ENCODE measurements around the gene USP20.
"Not testable (repeated sequence)": the region's sequence is repeated elsewhere in the genome, so short reads cannot be mapped to it uniquely, and the experiment has no call there.

Gene USP20

DNA sequence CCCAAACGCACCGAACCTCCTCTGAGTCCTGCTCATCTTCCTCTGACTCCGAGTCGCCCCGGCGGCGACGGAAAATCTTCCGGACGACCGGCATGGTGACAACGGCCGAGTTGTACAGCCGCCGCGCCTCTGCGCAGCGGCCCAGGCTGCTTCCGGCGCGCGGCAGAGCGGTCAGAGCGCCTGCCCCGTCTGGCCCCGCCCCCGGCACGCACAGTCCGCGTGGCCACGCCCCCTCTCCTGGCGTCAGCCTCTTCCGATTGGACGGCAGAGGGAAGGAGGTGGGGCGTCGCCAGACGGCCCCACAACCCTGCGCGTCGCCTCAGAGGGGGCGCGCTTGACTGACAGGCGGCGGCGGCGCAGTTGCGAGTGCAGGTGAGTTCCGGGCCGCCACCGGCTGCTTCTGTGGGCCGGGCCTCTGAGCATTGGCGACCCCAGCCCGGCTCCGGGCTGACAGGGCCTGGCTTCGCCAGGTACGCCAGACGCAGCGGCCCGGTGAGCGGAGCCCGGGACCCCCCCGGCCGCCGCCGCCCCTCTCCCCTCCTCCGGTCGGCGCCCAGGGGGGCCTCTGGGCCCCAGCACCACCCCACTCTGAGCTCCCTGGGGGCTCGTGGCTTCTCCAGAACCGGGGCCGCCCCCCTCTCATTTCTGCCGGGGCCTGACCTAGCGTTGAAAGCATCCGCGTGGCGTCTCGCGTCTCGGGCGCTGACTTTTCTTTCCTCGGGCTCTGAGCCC, at the start of gene USP20, which contains the start of gene C9orf78:
Gene USP20 (plus strand): TSS at position 331 of the 732 bp plus-strand sequence. CDS start 17,098 bp downstream, outside the sequence.
Gene C9orf78 (minus strand): TSS at position 148 of the 732 bp plus-strand sequence. CDS start 54 bp downstream, at position 94.
- peak; percentile 97 for DNase-seq (ENCODE audit: low read depth, low spot score)

DNA sequence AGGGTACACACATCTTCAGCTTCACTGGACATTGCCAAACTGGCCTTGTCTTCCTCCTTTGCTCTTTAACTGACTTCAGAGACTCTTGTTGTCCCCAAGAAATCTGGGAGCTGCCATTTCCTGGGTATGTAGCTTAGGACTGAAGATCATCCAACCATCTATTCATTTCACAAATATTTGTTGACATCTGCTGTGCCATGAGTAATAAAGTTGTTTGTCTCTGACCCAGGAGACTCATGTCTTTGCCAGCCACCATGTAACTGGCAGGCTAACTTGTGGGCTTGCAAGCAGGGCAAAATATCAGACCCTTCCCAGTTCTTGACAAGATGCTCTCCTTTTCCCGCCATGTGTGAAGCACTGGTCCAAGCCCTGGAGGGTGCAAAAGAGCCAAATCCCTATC, 49.4 kb upstream of the USP20 start:
- no peak for DNase-seq (ENCODE audit: low read depth, low spot score)

DNA sequence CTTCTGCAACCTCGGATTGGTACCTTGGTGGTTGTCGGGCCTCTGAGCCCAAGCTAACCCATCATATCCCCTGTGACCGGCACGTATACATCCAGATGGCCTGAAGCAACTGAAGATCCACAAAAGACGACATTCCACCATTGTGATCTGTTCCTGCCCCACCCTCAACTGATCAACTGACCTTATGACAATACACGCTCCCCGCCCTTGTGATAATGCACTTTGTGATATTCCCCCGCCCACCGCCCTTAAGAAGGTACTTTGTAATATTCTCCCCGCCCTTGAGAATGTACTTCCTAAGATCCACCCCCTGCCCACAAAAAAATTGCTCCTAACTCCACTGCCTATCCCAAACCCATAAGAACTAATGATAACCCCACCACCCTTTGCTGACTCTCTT, 48.8 kb upstream of the USP20 start:
- DNase-seq (ENCODE audit: low read depth, low spot score), result no peak

DNA sequence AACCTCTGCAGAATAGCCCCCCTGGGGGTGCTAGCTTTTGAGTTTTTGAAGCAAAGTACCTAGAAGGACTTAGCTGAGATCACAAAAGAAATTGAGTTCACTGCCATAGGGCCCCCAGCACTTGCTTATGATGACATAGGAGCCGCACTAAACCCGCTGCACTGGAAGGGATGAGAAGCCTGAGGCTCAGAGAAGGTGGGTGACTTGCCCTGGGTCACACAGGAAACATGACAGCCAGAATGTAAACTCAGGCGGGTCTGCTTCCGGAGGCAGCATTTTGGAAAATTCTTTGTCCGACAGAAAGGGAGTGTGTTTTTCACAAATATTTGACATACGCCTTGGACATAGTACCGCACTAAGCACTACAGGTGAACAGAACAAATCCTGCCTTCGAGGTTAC, 40.7 kb upstream of the USP20 start:
- DNase-seq (ENCODE audit: low read depth, low spot score), result no peak

- DNase-seq (ENCODE audit: low read depth, low spot score), result not testable (repeated sequence)
These were observed 39.2 kb upstream of the USP20 start for GRCh38 chr9:129796029-129796428.

DNA sequence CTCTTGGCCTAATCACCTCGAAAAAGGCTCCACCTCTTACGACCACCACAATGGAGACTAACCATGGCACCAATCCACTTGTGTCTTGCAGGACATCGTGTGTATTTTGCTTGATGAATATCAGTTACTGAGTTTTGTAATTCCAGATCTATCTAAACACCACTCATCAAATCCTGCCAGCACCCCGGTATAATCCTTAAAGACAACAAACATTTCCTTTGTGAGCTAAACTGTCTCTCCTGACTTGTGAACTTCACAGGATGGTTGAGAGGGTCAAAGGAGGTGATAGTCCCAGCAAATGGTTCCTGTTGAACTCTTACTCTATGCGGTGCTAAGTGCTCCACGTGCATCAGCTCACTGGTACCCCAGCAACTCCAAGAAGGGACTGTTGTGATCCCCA, 36.3 kb upstream of the USP20 start:
- DNase-seq (ENCODE audit: low read depth, low spot score), result no peak

- peak; percentile 17 for DNase-seq (ENCODE audit: low read depth, low spot score)
These were observed 33.8 kb upstream of the USP20 start for GRCh38 chr9:129801504-129801903.

GRCh38 chr9:129802833-129803675, 32.2 kb upstream of the USP20 start, which contains the start of gene TOR1B:
Gene TOR1B, plus strand, starts transcription at chr9:129803184. Its CDS starts 29 bp downstream, at chr9:129803213.
- peak; percentile 97 for DNase-seq (ENCODE audit: low read depth, low spot score)

DNA sequence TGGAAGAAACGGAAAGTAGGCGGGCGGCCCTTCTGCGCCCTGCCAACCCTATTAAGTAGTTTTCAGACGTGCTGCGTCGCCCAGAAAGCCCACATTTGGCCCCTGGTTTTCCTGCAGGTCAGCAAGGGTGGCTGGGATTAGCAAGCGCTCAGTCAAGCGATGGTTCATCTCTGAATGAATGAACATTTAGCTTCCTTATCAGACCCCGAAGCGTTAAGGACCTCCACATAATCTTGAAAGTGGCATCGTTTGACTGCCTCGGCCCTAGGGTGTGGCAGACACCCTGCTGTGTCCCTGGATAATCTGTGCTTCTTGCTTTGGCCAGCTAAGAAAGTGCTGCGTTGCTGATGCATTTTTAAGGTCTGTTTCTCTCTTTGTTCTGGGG, 31.6 kb upstream of the USP20 start:
- DNase-seq (ENCODE audit: low read depth, low spot score), result peak; percentile 35

GRCh38 chr9:129806061-129806460, 29.2 kb upstream of the USP20 start:
- no peak for DNase-seq (ENCODE audit: low read depth, low spot score)

GRCh38 chr9:129809346-129809745, 25.9 kb upstream of the USP20 start:
- no peak for DNase-seq (ENCODE audit: low read depth, low spot score)

GRCh38 chr9:129810116-129810515, 25.1 kb upstream of the USP20 start:
- DNase-seq (ENCODE audit: low read depth, low spot score), result no peak

- no peak for DNase-seq (ENCODE audit: low read depth, low spot score)
These were observed 24.5 kb upstream of the USP20 start for GRCh38 chr9:129810788-129811187.

DNA sequence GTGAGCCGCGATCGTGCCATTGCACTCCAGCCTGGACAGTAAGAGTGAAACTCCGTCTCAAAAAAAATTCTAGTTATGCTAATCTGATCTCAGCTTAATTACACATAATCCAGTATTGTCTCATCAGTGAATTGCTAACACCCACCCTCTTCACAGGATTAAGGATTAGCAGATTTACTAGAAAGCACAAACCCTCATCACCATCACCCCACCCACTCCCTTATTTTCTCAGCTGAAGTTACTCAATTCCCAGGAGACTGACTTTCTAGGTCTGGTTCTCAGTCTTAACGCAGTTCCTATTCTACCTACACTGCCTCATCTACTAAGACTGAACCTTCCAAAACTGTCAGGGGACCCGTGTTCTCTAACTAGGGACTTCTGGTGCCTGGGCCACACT, 23.3 kb upstream of the USP20 start:
- no peak for DNase-seq (ENCODE audit: low read depth, low spot score)

DNA sequence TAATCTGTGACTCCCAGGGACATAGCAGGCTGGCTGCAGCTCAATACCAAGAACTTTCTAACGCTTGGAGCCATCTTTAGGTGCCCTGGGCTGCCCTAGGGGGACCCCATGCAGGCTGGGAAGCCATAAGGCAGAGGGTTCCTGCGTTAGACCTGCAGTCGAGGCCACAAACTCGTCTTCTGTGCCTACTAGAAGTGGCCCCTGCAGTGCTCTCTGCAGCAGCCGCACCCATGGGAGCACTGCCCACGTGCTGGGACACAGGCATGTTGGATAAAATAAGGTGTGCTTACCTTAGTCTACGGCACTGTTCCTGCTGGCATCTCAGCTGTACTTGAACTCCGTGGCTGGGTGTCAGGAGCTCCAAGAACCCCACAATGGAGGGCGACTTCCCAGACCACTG, 22.9 kb upstream of the USP20 start:
- no peak for DNase-seq (ENCODE audit: low read depth, low spot score)

GRCh38 chr9:129813661-129814060, 21.6 kb upstream of the USP20 start:
- DNase-seq (ENCODE audit: low read depth, low spot score), result no peak

DNA sequence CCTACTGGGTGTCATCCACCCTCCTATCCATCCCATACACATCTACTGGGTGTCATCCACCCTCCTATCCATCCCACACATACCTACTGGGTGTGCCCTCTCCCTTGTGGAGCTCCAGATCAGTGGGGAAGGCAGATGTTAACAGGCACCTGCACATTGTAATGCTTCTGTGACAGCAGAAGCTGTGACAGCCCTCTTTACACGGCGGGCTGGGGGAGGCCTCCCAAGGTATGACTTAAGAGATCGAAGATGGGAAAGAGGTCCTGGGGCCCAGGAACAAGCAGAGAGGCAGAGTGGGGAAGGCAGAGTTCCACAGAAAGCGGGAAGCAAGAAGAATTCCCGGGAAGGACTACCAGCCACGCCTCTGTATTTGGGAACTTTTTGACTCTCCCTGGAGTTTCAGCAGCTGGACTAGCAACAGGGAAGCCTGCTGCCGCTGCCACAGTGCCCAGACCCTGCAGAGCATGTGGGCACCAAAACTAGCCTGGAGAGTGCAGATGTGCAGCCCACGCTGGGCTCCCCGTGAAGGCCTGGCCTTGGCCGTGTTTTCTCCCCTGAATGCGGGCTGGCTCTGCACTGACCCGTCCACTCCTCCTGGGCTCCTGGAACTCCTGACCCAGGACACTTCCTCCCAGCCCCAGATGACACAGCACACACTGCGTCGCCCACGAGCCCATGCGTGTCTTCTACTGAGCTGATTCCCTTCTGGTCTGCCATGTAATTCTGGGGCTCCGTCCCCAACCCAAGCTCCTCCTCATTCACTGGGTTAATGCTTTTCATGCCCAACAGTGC, 20.6 kb upstream of the USP20 start:
- no peak for DNase-seq (ENCODE audit: low read depth, low spot score)

DNA sequence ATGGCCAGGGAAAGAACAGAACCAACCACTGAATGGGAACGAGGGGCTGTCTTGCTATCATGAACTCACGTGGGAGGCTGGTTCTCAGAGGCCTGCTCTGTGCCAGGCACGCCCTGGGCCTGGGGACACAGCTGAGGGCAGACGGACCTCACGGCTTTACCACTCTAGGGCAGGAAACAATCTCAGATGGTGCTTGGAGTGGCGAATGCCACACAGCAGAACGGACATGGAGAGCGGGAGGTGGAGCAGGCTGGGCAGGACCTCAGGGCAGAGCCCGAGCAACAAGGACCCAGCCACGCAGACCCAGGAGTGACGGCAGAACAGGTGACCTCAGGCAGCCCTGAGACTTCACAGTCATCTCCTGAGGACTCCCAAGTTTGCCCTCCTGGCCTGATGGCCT, 20.0 kb upstream of the USP20 start:
- no peak for DNase-seq (ENCODE audit: low read depth, low spot score)

- DNase-seq (ENCODE audit: low read depth, low spot score), result no peak
These were observed 18.5 kb upstream of the USP20 start for GRCh38 chr9:129816501-129817435.

DNA sequence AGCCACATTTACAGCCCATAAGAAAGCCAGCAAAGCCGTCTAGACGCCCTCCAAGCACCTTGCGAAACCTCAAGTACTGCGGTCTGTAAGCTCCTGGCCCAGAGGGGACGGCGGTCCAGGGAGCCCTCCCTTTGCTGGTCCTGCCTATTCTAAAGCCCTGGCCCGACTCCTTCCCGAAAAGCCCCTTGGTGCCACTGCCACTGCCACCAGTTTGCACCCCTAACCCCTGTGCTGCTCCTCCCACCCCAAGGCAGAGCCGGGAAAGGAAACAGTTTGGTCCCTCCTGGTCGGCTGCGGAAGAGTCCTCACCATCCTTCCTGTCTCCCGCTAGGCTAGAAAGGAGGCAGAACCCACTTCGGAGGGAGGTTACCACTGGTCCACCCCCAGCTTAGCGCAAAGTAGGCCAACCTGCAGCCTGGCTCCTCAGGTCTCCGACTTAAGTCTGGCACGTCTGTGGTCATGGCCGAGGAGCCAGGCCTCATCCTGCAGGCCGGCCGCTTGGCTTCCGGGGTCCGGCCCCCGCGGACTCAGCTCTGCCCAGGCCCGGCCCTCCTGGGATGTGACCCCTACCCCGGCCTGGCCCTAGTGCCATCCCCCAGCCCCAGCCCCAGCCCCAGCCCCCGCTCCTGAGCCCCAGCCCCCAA, 12.2 kb upstream of the USP20 start:
- DNase-seq (ENCODE audit: low read depth, low spot score), result peak; percentile 27
